Gastroesophageal sphincter (tissue), 4 donors: ENCODE measurements around the gene RHBDD1. TPM values are rescaled to one million over a fixed set of nuclear protein-coding genes. Genes with fewer than 3 reads are reported as not detected.

Experiments used
- ATAC-seq: fragments of 150-250 bp; one replicate; pipeline ENCODE4 v1.9.1; 2016; ENCODE audit warnings: mild to moderate bottlenecking, moderate library complexity
- H3K27ac ChIP-seq, 4 donors: fragments of 200-600 bp; sonication (generic) in 3 of 4; 1 replicate in 3 of 4; 2 replicates in 1 of 4; pipeline ENCODE4 v1.5.1; 2016 to 2019
- H3K27me3 ChIP-seq: fragments of 200-600 bp; sonication (generic); one replicate; pipeline ENCODE4 v1.5.1; 2019
- H3K36me3 ChIP-seq, 2 donors: fragments of 200-600 bp; sonication (generic); one replicate each; pipeline ENCODE4 v1.5.1; 2019; ENCODE audit warnings: control low read depth in 1 of 2
- H3K4me1 ChIP-seq, 3 donors: fragments of 200-600 bp; sonication (generic); 1 replicate in 2 of 3; 2 replicates in 1 of 3; pipeline ENCODE4 v1.5.1; 2016 to 2019; ENCODE audit warnings: control low read depth in 2 of 3
- H3K4me3 ChIP-seq, 2 donors: fragments of 200-600 bp; sonication (generic); one replicate each; pipeline ENCODE4 v1.5.1; 2019; ENCODE audit warnings: mild to moderate bottlenecking in 1 of 2, moderate library complexity in 1 of 2
- H3K9me3 ChIP-seq, 3 donors: fragments of 200-600 bp; sonication (generic); one replicate each; pipeline ENCODE4 v1.5.1; 2017 to 2019; ENCODE audit warnings: control low read depth in 2 of 3
- CTCF ChIP-seq, 4 experiments: fragments of 200-600 bp in 2 of 4; fragments of 450-650 bp in 2 of 4; sonication (generic) in 1 of 4; IDR thresholded peaks; one replicate each; pipeline ENCODE4 v1.5.1; 2017 to 2019; ENCODE audit warnings: antibody characterized with exemption in 4 of 4, mild to moderate bottlenecking in 2 of 4, moderate library complexity in 2 of 4
- EP300 ChIP-seq: sonication (generic); formaldehyde crosslinking; IDR thresholded peaks from one replicate; pipeline ENCODE4 v1.6.1; 2017; ENCODE audit warnings: antibody characterized with exemption, mild to moderate bottlenecking
- POLR2A ChIP-seq, 2 donors: fragments of 450-650 bp; IDR thresholded peaks; one replicate each; pipeline ENCODE4 v1.6.1; 2017; ENCODE audit warnings: antibody characterized with exemption in 2 of 2, mild to moderate bottlenecking in 2 of 2, moderate library complexity in 1 of 2
- POLR2AphosphoS5 ChIP-seq: sonication (generic); formaldehyde crosslinking; IDR thresholded peaks from one replicate; pipeline ENCODE4 v1.6.1; 2017; ENCODE audit warnings: antibody characterized with exemption
- WGBS, 2 donors: methylation state at CpG; one replicate each; pipeline ENCODE4 v1.1.5; 2018; ENCODE audit warnings: low coverage in 1 of 2; 5-methylcytosine and 5-hydroxymethylcytosine counted together
- total RNA-seq, 4 donors: library from RNA; depleted of rRNA; stranded (reverse); fragments of >200 nt; gene quantifications; one replicate each; pipeline ENCODE4 v1.1.0, GENCODE V29; 2016

RHBDD1 gene
- total RNA-seq, 4 donors from 2014 or later: 22.2 to 35.2 (median 24.7) TPM

GRCh38 chr2:226892729-226893128 is 56.9 kb downstream of the RHBDD1 start:
- H3K27ac ChIP-seq: no peak overlapping the region
- 73 to 100% methylated on average over 2 to 3 of the region's 3 CpGs for WGBS, 2 donors
- no peak for ATAC-seq

GRCh38 chr2:226893216-226893615 is 57.4 kb downstream of the RHBDD1 start:
- no peak overlapping the region for H3K4me3 ChIP-seq
- 92 to 96% methylated on average over 3 to 4 of the region's 4 CpGs for WGBS, 2 donors
- TF ChIP-seq EP300 (no peak), POLR2AphosphoS5 (no peak), POLR2A (IDR thresholded peaks at IDR 0.05) (no peak), CTCF (IDR thresholded peaks at IDR 0.05) (no peak)
- H3K27me3 ChIP-seq: no peaks in the 10 kb centered on the region
- ATAC-seq: no peak
- H3K9me3 ChIP-seq: no peaks in the 10 kb centered on the region
- H3K4me1 ChIP-seq: peaks cover 0 to 15% (median 0%) of the 10 kb centered on the region in 3 donors
- H3K27ac ChIP-seq: no peak overlapping the region
- peaks cover 0 to 4% of the 10 kb centered on the region in 2 donors for H3K36me3 ChIP-seq

More at GRCh38 chr2:226892729-226893128, 56.9 kb downstream of the RHBDD1 start:
- Histone ChIP-seq H3K4me3 (no peak overlapping the region), H3K9me3 (no peaks in the 10 kb centered on the region), H3K27me3 (no peaks in the 10 kb centered on the region), H3K36me3 (peaks cover 0 to 4% of the 10 kb centered on the region in 2 donors), H3K4me1 (peaks cover 0 to 17% (median 0%) of the 10 kb centered on the region in 3 donors)
- TF ChIP-seq EP300: no peak
- no peak for TF ChIP-seq POLR2AphosphoS5
- TF ChIP-seq CTCF (IDR thresholded peaks at IDR 0.05): no peak
- no peak for TF ChIP-seq POLR2A (IDR thresholded peaks at IDR 0.05)

- ATAC-seq: no peak
- 85 to 91% methylated on average over 2 to 3 of the region's 3 CpGs for WGBS, 2 donors
- H3K4me3 ChIP-seq: no peak overlapping the region
Observed at GRCh38 chr2:226894752-226895151, 58.9 kb downstream of the RHBDD1 start.

GRCh38 chr2:226895579-226895978 is 59.7 kb downstream of the RHBDD1 start:
- Histone ChIP-seq H3K4me3 (no peak overlapping the region), H3K27me3 (no peaks in the 10 kb centered on the region), H3K36me3 (peaks cover 0 to 4% of the 10 kb centered on the region in 2 donors), H3K9me3 (no peaks in the 10 kb centered on the region), H3K27ac (peak overlapping the region in 2 of 4 donors; percentile 7 to 35), H3K4me1 (peaks cover 0 to 15% (median 0%) of the 10 kb centered on the region in 3 donors)
- TF ChIP-seq EP300 (no peak), POLR2AphosphoS5 (no peak), CTCF (IDR thresholded peaks at IDR 0.05) (no peak), POLR2A (IDR thresholded peaks at IDR 0.05) (no peak)
- no peak for ATAC-seq
- 50 to 59% methylated on average over 1 to 2 of the region's 2 CpGs for WGBS, 2 donors

More at GRCh38 chr2:226894752-226895151, 58.9 kb downstream of the RHBDD1 start:
- H3K27me3 ChIP-seq: no peaks in the 10 kb centered on the region
- TF ChIP-seq POLR2AphosphoS5 (no peak), POLR2A (IDR thresholded peaks at IDR 0.05) (no peak)
- H3K4me1 ChIP-seq: peaks cover 0 to 15% (median 0%) of the 10 kb centered on the region in 3 donors
- no peaks in the 10 kb centered on the region for H3K9me3 ChIP-seq
- H3K27ac ChIP-seq: peak overlapping the region in 1 of 4 donors; percentile 35
- peaks cover 0 to 4% of the 10 kb centered on the region in 2 donors for H3K36me3 ChIP-seq

GRCh38 chr2:226898121-226898520 is 62.3 kb downstream of the RHBDD1 start:
- Histone ChIP-seq H3K27me3 (no peaks in the 10 kb centered on the region), H3K27ac (no peak overlapping the region), H3K9me3 (no peaks in the 10 kb centered on the region), H3K4me1 (peaks cover 0 to 15% (median 0%) of the 10 kb centered on the region in 3 donors), H3K4me3 (no peak overlapping the region), H3K36me3 (peaks cover 0 to 4% of the 10 kb centered on the region in 2 donors)
- WGBS, 2 donors: 88 to 100% methylated on average over 2 to 4 of the region's 4 CpGs
- ATAC-seq: no peak
- TF ChIP-seq CTCF (IDR thresholded peaks at IDR 0.05) (no peak), POLR2A (IDR thresholded peaks at IDR 0.05) (no peak), EP300 (no peak), POLR2AphosphoS5 (no peak)
